Smooth muscle cell of the coronary artery (primary cell): ENCODE results near the gene MYCL. TPM values are rescaled to one million over a fixed set of nuclear protein-coding genes. Genes with fewer than 3 reads are reported as not detected.

ENCODE experiments used
- total RNA-seq: library from RNA; depleted of rRNA; stranded (reverse); fragments of >200 nt; gene quantifications from 2 replicates; pipeline ENCODE4 v1.2.3, GENCODE V29; 2014; ENCODE audit warnings: low replicate concordance

MYCL gene
- 0.12 and 3.8 TPM in 2 replicates for total RNA-seq

GRCh38 chr1:39901714-39902459, at the start of gene MYCL:
MYCL (minus strand) TSS chr1:39901917; CDS start chr1:39901434, 483 bp downstream.

Other genes with a start within 250 kb of the MYCL start
- not detected in 2 replicates for gene NT5C1A, start 229.8 kb downstream of the MYCL start, total RNA-seq
- not detected in 2 replicates for gene HPCAL4, start 210.5 kb downstream of the MYCL start, total RNA-seq
- 37.8 and 41.7 TPM in 2 replicates for gene PPIE, start 163.0 kb downstream of the MYCL start, total RNA-seq
- gene OXCT2, start 130.6 kb downstream of the MYCL start, total RNA-seq, result 0.45 and 1.8 TPM in 2 replicates
- under 0.01 TPM in 1 of 2 replicates, not detected in the other for gene BMP8B, start 113.1 kb downstream of the MYCL start, total RNA-seq
- 19.1 and 20.7 TPM in 2 replicates for gene TRIT1, start 18.4 kb downstream of the MYCL start, total RNA-seq
- gene MFSD2A, start 53.2 kb upstream of the MYCL start, total RNA-seq, result 1.9 and 2.1 TPM in 2 replicates
- gene CAP1, start 138.8 kb upstream of the MYCL start, total RNA-seq, result 360 and 695 TPM in 2 replicates
- gene PPT1, start 195.3 kb upstream of the MYCL start, total RNA-seq, result 22.8 and 34.7 TPM in 2 replicates